HT-29 (cell line): Measurements from ENCODE around the gene PCDHGA8. TPM values are rescaled to one million over a fixed set of nuclear protein-coding genes. Genes with fewer than 3 reads are reported as not detected.
"Not testable (repeated sequence)": the region's sequence is repeated elsewhere in the genome, so short reads cannot be mapped to it uniquely, and the experiment has no call there.

Experiments used
- DNase-seq: peaks from one replicate; pipeline ENCODE4 v3.0.0-alpha.2; 2015; ENCODE audit warnings: low spot score
- total RNA-seq: library from RNA; depleted of rRNA; stranded (reverse); fragments of >200 nt; shearing (Covaris generic); gene quantifications from 2 replicates; pipeline ENCODE4 v1.2.3, GENCODE V29; 2014; rRNA removed

Gene PCDHGA8
- 0.10 TPM in 1 of 2 replicates, not detected in the other for total RNA-seq

- no peak for DNase-seq
Measured at GRCh38 chr5:141392429-141393198, at the start of gene PCDHGA8. PCDHGA8 (plus strand) TSS chr5:141392633; CDS start chr5:141392814, 181 bp downstream.

GRCh38 chr5:141342773-141343172, 49.7 kb upstream of the PCDHGA8 start:
- DNase-seq: no peak

- DNase-seq: peak; percentile 40
Measured at GRCh38 chr5:141343242-141343952, 49.0 kb upstream of the PCDHGA8 start, which contains the start of gene PCDHGA3. PCDHGA3 (plus strand) TSS chr5:141343829; CDS start chr5:141344034, 205 bp downstream.

GRCh38 chr5:141343953-141344463, 48.4 kb upstream of the PCDHGA8 start:
- no peak for DNase-seq

GRCh38 chr5:141345327-141345726, 47.1 kb upstream of the PCDHGA8 start:
- DNase-seq: no peak

GRCh38 chr5:141346017-141346416, 46.4 kb upstream of the PCDHGA8 start:
- DNase-seq: not testable (repeated sequence)

- peak; percentile 42 for DNase-seq
Measured at GRCh38 chr5:141349917-141350619, 42.4 kb upstream of the PCDHGA8 start, which contains the start of gene PCDHGB1. PCDHGB1 (plus strand) TSS chr5:141350099; CDS start chr5:141350261, 162 bp downstream.

- DNase-seq: no peak
Measured at GRCh38 chr5:141351591-141351990, 40.8 kb upstream of the PCDHGA8 start.

GRCh38 chr5:141354900-141355469, 37.4 kb upstream of the PCDHGA8 start, which contains the start of gene PCDHGA4:
PCDHGA4 (plus strand) TSS chr5:141355021; CDS start chr5:141355108, 87 bp downstream.
- peak; percentile 14 for DNase-seq

GRCh38 chr5:141355641-141356040, 36.8 kb upstream of the PCDHGA8 start:
- DNase-seq: no peak

GRCh38 chr5:141356133-141356532, 36.3 kb upstream of the PCDHGA8 start:
- no peak for DNase-seq

- DNase-seq: no peak
Measured at GRCh38 chr5:141356950-141357349, 35.5 kb upstream of the PCDHGA8 start.

- peak; percentile 40 for DNase-seq
Measured at GRCh38 chr5:141359790-141360426, 32.5 kb upstream of the PCDHGA8 start, which contains the start of gene PCDHGB2. PCDHGB2 (plus strand) TSS chr5:141359994; CDS start chr5:141360136, 142 bp downstream.

- no peak for DNase-seq
Measured at GRCh38 chr5:141360685-141361084, 31.7 kb upstream of the PCDHGA8 start.

- DNase-seq: no peak
Measured at GRCh38 chr5:141362719-141363118, 29.7 kb upstream of the PCDHGA8 start.

GRCh38 chr5:141363952-141364660, 28.3 kb upstream of the PCDHGA8 start, which contains the start of gene PCDHGA5:
PCDHGA5 (plus strand) TSS chr5:141364162; CDS start chr5:141364331, 169 bp downstream.
- no peak for DNase-seq

GRCh38 chr5:141366016-141366896, 26.2 kb upstream of the PCDHGA8 start:
- no peak for DNase-seq

- DNase-seq: peak; percentile 43
Measured at GRCh38 chr5:141369994-141370848, 22.2 kb upstream of the PCDHGA8 start, which contains the start of gene PCDHGB3. PCDHGB3 (plus strand) TSS chr5:141370242; CDS start chr5:141370395, 153 bp downstream.
